ENCODE measurements around the gene NWD2.
"Not testable (repeated sequence)": the region's sequence is repeated elsewhere in the genome, so short reads cannot be mapped to it uniquely, and the experiment has no call there.

NWD2 gene

DNA sequence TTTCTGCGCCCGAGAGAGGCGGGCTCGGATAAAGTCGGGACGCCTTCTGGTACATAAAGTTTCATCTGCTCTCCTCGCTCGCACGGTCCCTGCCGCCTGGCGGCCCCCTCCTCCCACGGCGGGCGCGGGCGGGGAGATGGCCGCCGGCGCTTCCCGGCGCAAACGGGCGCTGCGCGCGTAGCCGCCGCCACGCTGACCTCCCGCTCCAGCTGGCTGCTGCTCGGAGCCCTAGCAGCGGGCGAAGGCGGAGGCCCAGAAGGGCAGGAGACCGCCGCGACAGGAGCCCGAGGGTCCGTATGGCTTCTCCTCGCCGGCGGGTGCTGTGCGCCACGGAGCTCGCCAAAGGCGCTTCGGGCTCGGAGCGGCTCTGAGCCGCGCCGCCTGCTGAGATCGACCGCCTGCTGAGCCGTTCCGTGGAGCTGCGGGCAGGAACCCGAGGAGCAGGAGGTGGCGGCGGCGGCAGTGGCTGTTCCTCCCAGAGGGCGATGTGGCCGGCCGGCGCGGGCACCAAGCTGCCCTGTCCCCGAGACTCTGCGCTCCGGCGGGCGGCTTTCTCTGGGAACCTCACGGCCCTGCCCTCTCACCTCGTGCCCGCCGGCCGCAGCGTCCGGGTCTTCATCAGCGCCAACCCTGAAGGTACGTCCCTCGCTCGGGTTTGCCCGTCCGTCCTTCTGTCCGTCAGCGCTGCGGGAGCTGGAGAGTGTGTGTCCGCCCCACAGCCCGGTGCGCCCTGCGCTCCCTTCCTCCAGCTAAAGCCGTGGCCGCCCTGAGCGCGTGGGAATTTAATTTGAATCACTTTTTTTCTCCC, at the start of gene NWD2:
TSS of gene NWD2 (plus strand) at position 161 of the 808 bp plus-strand sequence. CDS start at position 486, 325 bp downstream.
- no peak for DNase-seq

DNA sequence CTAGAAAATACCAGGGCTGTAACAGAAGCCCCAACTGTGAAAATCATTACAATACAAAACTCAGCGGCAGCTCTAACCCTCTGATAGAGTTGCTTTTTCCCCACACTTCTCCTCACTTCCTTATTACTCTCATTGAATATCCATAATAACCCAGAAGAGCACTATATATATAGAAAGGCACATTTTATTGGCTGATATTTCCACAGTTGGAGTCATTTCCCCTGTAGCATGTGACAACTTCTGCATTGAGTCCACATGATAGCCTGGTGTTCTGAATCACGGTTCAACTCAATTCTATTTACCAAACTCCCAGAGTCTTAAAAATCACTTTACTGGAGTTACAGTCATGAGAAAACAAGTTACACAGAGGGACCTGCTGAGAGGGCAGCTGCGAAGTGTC, 46.6 kb upstream of the NWD2 start:
- DNase-seq = no peak

DNA sequence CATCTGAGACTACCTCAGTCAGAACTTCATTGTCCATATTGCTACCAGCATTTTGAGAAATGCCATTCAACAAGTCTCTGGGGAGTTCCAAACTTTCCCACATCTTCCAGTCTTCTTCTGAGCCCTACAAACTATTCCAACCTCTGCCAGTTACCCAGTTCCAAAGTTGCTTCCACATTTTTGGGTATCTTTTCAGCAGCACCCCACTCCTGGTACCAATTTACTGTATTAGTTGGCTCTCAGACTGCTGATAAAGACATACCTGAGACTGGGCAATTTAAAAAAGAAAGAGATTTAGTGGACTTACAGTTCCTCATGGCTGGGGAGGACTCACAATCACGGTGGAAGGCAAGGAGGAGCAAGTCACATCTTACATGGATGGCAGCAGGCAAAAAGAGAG, 39.8 kb upstream of the NWD2 start:
- DNase-seq = not testable (repeated sequence)

GRCh38 chr4:37216209-37216608, 28.3 kb upstream of the NWD2 start:
- DNase-seq = no peak

DNA sequence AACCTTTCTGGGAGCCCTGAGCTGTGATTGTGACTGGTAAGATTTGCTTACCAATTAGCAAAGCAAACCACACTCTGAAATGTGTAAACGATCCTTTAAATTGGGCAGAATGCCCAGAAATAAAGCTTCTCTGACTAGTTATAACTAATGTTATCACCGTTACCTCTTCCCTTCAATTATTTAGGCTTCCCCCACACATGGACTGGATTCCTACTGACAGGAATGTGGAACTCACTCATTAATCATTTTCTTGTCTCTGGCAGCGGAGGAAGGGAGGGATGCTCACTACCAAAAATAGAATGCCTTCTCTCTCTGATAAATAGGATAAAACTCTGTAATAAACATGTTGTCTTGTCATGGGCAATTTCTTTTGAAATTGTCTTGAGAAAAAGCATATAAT, 25.3 kb upstream of the NWD2 start:
- no peak for DNase-seq

DNA sequence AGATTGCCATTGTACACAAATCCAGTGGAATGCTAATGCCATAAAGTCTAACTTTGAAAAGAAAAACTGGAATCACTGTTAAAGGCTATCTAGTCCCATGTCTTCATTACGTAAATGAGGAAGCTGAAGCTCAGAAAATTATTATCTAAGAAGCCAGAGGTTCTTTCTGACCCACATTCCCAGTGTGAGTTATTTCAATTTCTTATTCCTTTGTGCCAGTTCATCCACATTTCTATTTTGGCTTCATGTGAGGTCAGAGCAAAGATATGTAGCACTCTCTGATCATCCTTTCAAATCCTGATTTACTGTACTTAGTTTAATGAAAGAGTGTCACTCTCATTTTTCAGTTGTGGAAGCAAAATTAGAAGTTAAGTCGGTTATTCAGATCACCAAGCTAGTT, 24.6 kb upstream of the NWD2 start:
- no peak for DNase-seq

DNA sequence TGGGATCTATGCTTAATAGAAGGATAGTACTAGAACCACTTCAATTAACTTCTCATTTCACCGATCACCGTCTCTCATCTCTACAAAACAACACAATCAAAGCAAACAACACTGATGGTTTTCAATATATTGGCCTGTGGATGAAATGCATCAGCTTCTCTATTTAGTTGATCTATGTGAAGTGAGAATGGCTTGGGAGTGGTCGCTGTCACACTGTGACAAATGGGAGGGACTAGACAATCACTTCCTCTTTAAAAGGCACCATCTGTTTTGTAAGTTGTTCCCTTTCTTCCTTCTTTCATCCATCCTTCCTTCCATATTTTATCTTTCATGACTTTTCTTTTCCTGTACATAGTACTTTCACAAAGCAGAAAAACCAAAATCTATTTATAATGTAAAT, 23.9 kb upstream of the NWD2 start:
- DNase-seq = no peak

DNA sequence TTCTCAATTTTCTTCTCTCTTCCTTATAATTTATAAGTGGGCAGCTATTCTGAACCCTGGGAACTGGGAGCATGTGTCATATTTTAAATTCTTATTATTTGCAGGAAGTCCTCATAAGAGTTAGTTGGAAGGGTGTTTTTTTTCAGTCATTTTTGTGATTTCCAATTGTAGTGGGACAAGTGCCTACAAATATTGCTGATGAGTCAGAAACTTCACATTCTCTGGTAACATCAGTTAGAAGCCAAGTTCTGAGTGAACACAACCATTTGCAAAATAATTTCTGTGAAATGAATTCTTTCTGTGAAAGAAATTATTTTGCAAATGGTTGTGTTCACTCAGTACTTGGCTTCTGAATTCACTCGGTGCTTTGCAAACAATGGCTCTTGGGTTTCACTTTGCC, 20.8 kb upstream of the NWD2 start:
- DNase-seq = no peak

DNA sequence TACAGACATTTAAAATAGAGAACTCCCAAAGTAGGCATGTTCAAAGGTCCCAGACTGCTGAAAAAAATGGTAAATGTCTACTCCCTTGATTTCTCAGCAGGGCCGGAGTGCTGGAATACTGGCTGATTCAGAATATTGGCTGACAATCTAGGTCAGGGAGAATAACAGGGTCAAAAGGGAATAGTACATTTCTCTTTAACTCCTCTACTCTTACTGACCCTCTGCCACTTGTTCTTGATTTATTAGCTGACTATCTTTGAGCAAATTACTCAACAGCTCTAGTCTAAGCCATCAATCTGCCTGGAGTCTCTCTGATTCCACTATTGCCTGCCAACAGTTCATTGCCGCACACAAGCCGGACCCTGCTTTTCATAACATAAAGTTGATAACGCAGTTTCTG, 19.7 kb upstream of the NWD2 start:
- no peak for DNase-seq

- peak in 1 of 2 donors; percentile 18 for DNase-seq
Observed at GRCh38 chr4:37225778-37226177, 18.8 kb upstream of the NWD2 start.

DNA sequence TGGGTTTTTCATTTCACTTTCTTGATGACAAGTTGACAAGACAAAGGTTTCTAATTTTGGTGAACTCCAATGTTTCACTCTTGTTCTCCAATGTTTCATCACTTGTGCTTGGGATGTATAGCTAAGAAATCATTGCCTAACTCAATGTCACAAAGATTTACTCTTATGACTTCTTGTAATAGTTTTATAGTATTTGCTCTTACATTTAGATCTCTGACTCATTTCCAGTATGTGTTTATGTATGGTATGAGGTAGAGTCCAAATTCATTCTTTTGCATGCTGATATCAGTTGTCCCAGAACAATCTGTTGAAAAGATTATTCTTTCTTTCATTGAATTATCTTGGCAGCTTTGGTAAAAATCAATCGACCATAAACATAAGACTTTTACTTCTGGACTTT, 12.2 kb upstream of the NWD2 start:
- peak; percentile 2 to 6 for DNase-seq

DNA sequence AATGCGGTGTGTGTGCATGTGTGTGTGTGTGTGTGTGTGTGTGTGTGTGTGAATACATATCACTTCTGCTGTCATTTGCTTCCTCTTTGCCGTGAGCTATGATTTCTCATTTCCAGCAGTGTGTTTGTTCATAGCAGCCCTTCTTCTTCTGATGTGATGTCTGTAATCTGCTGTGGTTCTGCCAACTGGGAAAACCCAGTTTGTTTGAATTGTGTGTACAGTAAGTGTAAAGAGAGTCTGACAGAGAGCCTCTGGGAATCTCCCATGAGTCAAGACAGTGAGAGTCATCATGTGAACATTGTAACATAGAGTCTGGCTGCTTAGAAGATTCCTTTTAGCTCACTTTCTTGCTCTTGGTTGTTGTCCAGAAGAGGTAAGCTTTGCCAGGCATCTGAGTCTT, 8.4 kb upstream of the NWD2 start:
- DNase-seq = peak; percentile 33 to 44

GRCh38 chr4:37241647-37242046, 2.9 kb upstream of the NWD2 start:
- DNase-seq = no peak

DNA sequence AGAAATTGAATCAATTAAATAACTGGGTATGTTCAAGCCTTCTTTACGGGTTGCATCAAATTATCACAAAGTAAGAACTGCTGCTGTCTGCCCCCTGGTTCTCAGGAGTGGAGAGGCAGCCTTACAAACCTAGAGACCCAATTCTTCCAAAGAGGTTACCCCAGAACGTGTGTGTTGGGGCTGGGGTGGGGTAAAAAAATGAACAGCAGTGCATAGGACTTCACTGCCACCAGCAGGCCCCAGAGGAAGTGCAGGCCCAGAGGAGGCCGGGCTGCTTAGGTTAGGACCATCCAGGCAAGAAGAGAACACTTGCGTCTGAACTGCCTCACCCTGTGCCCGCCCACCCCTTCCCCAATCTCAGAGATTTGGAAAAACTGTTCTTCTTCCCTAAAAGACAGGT, 1.5 kb upstream of the NWD2 start:
- DNase-seq = no peak

GRCh38 chr4:37243722-37244582, 591 bp upstream of the NWD2 start:
- no peak for DNase-seq

- no peak for DNase-seq
Observed at GRCh38 chr4:37245391-37245954, 930 bp downstream of the NWD2 start.

DNA sequence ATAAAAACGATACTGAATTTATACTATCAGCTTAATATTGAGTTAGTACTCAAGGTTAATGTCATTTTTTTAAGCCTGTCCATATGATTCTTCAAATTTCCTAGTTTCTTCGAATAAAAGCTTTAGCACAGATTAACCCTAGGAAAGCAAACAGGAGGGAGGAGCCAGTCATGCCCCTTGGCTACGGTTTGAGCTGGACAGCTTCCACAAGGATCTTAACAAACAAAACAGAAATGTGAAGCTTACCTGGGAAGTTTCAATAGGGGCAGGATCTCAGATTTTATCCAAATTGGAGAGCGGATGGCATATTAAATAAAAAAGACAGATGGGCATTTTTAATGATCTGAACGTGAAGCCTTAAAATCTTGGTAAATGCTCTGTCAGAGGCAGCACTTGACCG, 2.3 kb downstream of the NWD2 start:
- DNase-seq = no peak

GRCh38 chr4:37258221-37258620, 13.7 kb downstream of the NWD2 start:
- no peak for DNase-seq

GRCh38 chr4:37268319-37268718, 23.8 kb downstream of the NWD2 start:
- no peak for DNase-seq

DNA sequence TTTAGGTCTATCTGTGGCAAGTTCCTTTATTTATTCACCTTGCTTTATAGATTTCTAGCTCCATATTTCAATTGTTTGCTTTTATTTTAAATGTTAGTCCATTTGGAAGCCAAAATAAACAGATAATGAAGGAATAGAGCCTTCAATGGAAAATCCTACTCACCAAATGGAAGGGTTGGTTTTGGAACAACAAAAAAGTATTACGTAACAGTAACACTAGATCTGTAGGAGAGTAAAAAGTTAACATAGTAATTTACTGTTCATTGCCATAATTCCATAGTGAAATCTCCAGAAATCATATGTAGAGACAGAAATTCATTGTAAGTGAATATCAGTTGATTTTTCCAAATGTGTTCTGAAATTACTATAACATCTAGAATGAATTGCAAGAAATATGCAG, 34.6 kb downstream of the NWD2 start:
- DNase-seq = no peak

DNA sequence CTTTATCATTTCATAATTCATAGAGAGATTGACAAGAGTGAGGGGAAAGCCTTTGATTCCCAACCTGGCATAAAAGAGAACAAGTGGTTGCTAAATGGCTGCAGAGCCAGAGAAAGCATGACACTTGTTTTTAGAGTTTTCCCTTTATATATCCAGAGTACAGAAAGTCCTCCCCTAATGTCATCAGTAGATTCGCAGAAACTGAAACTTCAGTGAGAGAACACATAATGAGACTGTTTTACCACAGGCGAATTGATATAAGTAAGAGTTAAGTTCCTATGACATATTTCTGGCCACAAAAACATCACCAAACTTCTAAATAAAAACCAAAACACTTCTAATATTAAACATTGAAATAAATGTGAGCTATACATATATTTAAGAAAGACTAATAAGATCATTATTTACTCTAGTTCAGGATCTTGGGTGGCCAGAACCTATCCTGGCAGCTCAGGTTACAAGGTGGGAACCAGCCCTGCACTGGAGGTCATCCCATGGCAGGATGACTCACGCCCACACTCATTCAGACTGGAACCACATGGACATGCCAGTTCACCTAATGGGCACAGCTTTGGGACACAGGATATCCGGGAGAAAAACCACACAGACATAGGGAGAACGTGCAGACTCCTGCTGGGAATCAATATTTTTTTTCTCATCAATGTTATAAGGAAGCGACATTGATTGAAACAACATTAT, 35.5 kb downstream of the NWD2 start:
- no peak for DNase-seq

DNA sequence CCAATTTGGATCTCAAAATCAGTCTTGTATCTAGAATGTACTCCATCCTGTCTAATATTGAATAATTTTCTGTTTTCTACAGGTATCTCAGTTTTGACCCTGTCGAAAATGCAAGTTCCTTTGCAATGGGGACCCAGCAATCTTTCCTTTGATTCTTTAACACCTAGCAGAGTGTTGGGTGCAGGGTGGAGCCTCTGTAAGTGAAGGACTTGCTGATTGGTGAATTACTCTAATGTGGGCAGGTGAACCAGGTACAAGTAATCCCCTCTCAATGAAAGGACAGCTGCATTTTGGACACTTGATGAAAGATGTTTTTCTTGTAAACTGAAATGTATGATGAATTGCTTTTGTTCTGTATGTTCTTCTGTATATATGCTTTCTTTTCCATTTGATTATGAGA, 54.9 kb downstream of the NWD2 start:
- DNase-seq = no peak

DNA sequence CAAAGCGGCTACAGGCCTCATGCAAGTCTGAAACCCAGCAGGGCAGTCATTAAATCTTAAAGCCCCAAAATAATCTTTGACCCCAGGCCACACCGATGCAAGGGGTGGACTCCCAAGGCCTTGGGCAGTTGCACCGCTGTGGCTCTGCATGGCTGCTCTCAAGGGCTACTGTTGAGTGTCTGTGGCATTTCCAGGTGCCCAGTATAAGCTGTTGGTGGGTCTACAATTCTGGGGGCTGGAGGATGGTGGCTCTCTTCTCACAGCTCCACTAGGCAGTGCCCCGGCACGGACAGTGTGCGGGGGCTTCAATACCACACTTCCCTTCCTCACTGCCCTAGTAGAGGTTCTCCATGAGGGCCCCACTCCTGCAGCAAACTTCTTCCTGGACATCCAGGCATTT, 60.1 kb downstream of the NWD2 start:
- DNase-seq = no peak
